GM12878 (cell line): ENCODE measurements around the gene MACROD2. TPM values are rescaled to one million over a fixed set of nuclear protein-coding genes. Genes with fewer than 3 reads are reported as not detected.

Experiments used
- ATAC-seq: fragments of 200-7000 bp; cut with Tn5 transposase; 3 replicates; pipeline ENCODE4 v1.9.1; 2020; ENCODE audit warnings: mild to moderate bottlenecking, moderate library complexity
- BruUV-seq: library from RNA; stranded (reverse); fragments of 400-500 nt; replicated peaks from 2 replicates; lab custom pipeline; 2021; lab: Mats Ljungman, UMichigan
- CTCF ChIA-PET: fragments of 300-600 bp; sonication (Branson Sonifier 250); formaldehyde crosslinking; extraction: SDS; loops from one replicate; lab custom pipeline; 2021; ENCODE audit warnings: inconsistent platforms; lab: Yijun Ruan, JAX
- POLR2A ChIA-PET: fragments of 350-600 bp; formaldehyde crosslinking; extraction: SDS; loops from one replicate; lab custom pipeline; 2021; ENCODE audit warnings: inconsistent platforms; lab: Charles Lee
- RAD21 ChIA-PET: fragments of 300-600 bp; sonication (Branson Sonifier 250); formaldehyde crosslinking; loops from one replicate; lab custom pipeline; 2023; ENCODE audit warnings: antibody characterized with exemption; ENCODE audit not compliant: unreplicated experiment; lab: Charles Lee
- SMC1A ChIA-PET: fragments of 300-600 bp; sonication (Branson Sonifier 250); formaldehyde crosslinking; loops from one replicate; lab custom pipeline; 2023; ENCODE audit not compliant: unreplicated experiment, uncharacterized antibody; lab: Charles Lee
- DNase-seq: peaks from one replicate; pipeline ENCODE4 v3.0.0-alpha.2; 2011; ENCODE audit warnings: low read depth, low spot score
- FAIRE-seq: peaks from 3 replicates; lab custom pipeline; 2011; peaks lifted over from hg19 to GRCh38; lab: Jason Lieb, UNC
- H2AFZ ChIP-seq: 2 replicates; pipeline ENCODE4 v1.6.0; 2011; ENCODE audit warnings: low read depth, low read length, control low read depth; ENCODE audit not compliant: control insufficient read depth
- H3K27ac ChIP-seq: 2 replicates; pipeline ENCODE4 v1.5.1; 2011; ENCODE audit warnings: control low read depth; ENCODE audit not compliant: control insufficient read depth, insufficient read depth
- H3K27me3 ChIP-seq, 2 experiments: replicated peaks in 1 of 2; 2 replicates each; pipeline versions ENCODE4 v1.6.0 to v1.6.1; 2011; ENCODE audit warnings: low read length in 1 of 2; ENCODE audit not compliant: control insufficient read depth in 2 of 2, insufficient read depth in 2 of 2
- H3K36me3 ChIP-seq, 2 experiments: 2 replicates each; pipeline ENCODE4 v1.5.1; 2011; ENCODE audit warnings: low read length in 1 of 2; ENCODE audit not compliant: control insufficient read depth in 2 of 2, insufficient read depth in 2 of 2
- H3K4me1 ChIP-seq: 2 replicates; pipeline ENCODE4 v1.6.1; 2011; ENCODE audit warnings: mild to moderate bottlenecking, low read length, moderate library complexity, mixed read lengths; ENCODE audit not compliant: control insufficient read depth, insufficient read depth
- H3K4me2 ChIP-seq: 2 replicates; pipeline ENCODE4 v1.6.0; 2011; ENCODE audit warnings: control low read depth; ENCODE audit not compliant: control insufficient read depth, insufficient read depth
- H3K4me3 ChIP-seq: fragments of 200-600 bp; sonication (generic); 2 replicates; pipeline ENCODE4 v1.5.1; 2016
- H3K79me2 ChIP-seq: 2 replicates; pipeline ENCODE4 v1.6.0; 2011; ENCODE audit warnings: low read length; ENCODE audit not compliant: control insufficient read depth, insufficient read depth
- H3K9ac ChIP-seq: 2 replicates; pipeline ENCODE4 v1.8.0; 2011; ENCODE audit warnings: low read length, control low read depth, mixed read lengths; ENCODE audit not compliant: control insufficient read depth, insufficient read depth
- H3K9me3 ChIP-seq: replicated peaks from 3 replicates; pipeline ENCODE4 v1.5.1; 2011; ENCODE audit warnings: mild to moderate bottlenecking, low read length; ENCODE audit not compliant: control insufficient read depth, insufficient read depth
- H4K20me1 ChIP-seq: 2 replicates; pipeline ENCODE4 v1.6.0; 2011; ENCODE audit not compliant: control insufficient read depth, insufficient read depth
- BACH1 ChIP-seq: fragments of 450-650 bp; IDR thresholded peaks from 2 replicates; pipeline ENCODE4 v1.6.1; 2017; ENCODE audit warnings: mild to moderate bottlenecking, borderline replicate concordance
- BCLAF1 ChIP-seq: fragments of 450-650 bp; IDR thresholded peaks from 2 replicates; pipeline ENCODE4 v1.6.1; 2017; ENCODE audit warnings: antibody characterized with exemption, mild to moderate bottlenecking, moderate library complexity
- CEBPB ChIP-seq, 2 experiments: fragments of 150-350 bp in 1 of 2; IDR thresholded peaks; 2 replicates each; pipeline ENCODE4 v1.6.1; 2012 to 2014; ENCODE audit warnings: low read depth in 2 of 2, low read length in 2 of 2, borderline replicate concordance in 1 of 2, inconsistent platforms in 1 of 2
- CEBPZ ChIP-seq: fragments of 150-350 bp; IDR thresholded peaks from 2 replicates; pipeline ENCODE4 v1.6.1; 2016; ENCODE audit warnings: low read depth, low read length
- CREM ChIP-seq: IDR thresholded peaks from 2 replicates; pipeline ENCODE4 v1.6.1; 2014; ENCODE audit warnings: antibody characterized with exemption, low read depth
- HDAC6 ChIP-seq: fragments of 200-600 bp; sonication (generic); IDR thresholded peaks from one replicate; pipeline ENCODE4 v1.8.0; 2017; ENCODE audit warnings: antibody characterized with exemption; ENCODE audit not compliant: unreplicated experiment
- IKZF1 ChIP-seq: fragments of 450-650 bp; conservative IDR thresholded peaks from 2 replicates; pipeline ENCODE4 v1.6.1; 2017; ENCODE audit warnings: antibody characterized with exemption, mild to moderate bottlenecking
- IRF4 ChIP-seq: IDR thresholded peaks from 2 replicates; pipeline ENCODE4 v1.6.1; 2011; ENCODE audit warnings: low read depth, low read length
- JUNB ChIP-seq: IDR thresholded peaks from 2 replicates; pipeline ENCODE4 v1.6.1; 2016; ENCODE audit warnings: antibody characterized with exemption, mild to moderate bottlenecking
- MTA2 ChIP-seq: fragments of 450-650 bp; IDR thresholded peaks from 2 replicates; pipeline ENCODE4 v1.6.1; 2016; ENCODE audit warnings: low read depth, mild to moderate bottlenecking, moderate library complexity
- MTA3 ChIP-seq: IDR thresholded peaks from 2 replicates; pipeline ENCODE4 v1.6.1; 2012; ENCODE audit warnings: low read length, inconsistent platforms, borderline replicate concordance
- NBN ChIP-seq: fragments of 450-650 bp; IDR thresholded peaks from 2 replicates; pipeline ENCODE4 v1.6.1; 2016
- NR2C1 ChIP-seq: fragments of 450-650 bp; IDR thresholded peaks from 2 replicates; pipeline ENCODE4 v1.6.1; 2017; ENCODE audit warnings: antibody characterized with exemption, mild to moderate bottlenecking, moderate library complexity
- POLR2AphosphoS2 ChIP-seq: IDR thresholded peaks from 2 replicates; pipeline ENCODE4 v1.6.1; 2011; ENCODE audit warnings: low read depth, mild to moderate bottlenecking, low read length, improper control_type of control experiment, moderate library complexity
- RELA ChIP-seq: fragments of 450-650 bp; IDR thresholded peaks from 2 replicates; pipeline ENCODE4 v1.8.0; 2014; ENCODE audit warnings: borderline replicate concordance; ENCODE audit not compliant: partially characterized antibody
- SIN3A ChIP-seq: IDR thresholded peaks from 2 replicates; pipeline ENCODE4 v1.6.1; 2012; ENCODE audit warnings: low read depth, low read length, improper control_type of control experiment
- STAT1 ChIP-seq: fragments of 450-650 bp; conservative IDR thresholded peaks from 2 replicates; pipeline ENCODE4 v1.6.1; 2014; ENCODE audit warnings: antibody characterized with exemption, mild to moderate bottlenecking
- WGBS: methylation state at CpG from one replicate; pipeline ENCODE4 v1.1.6; 2016; ENCODE audit warnings: low lambda C conversion rate; ENCODE audit not compliant: insufficient replicate concordance, insufficient coverage; ENCODE audit errors: missing lambda C conversion rate; 5-methylcytosine and 5-hydroxymethylcytosine counted together
- in situ Hi-C: fragments of 300-500 bp; cut with MboI; formaldehyde crosslinking; loops from 9 replicates; pipeline ENCODE4 v1.14.3; 2018; ENCODE audit warnings: mixed read lengths
- intact Hi-C: fragments of 100-400 bp; cut with micrococcal nuclease; formaldehyde crosslinking; loops from one replicate; pipeline ENCODE4 v1.14.2; 2022; ENCODE audit not compliant: unreplicated experiment
- polyA plus RNA-seq, 11 experiments: library from polyadenylated mRNA; depleted of rRNA in 4 of 11; unstranded in 6 of 11; stranded (reverse) in 5 of 11; fragments of >200 nt; fragmentation: Nextera tagmentation in 4 of 11; fragmentation: Illumina TruSeq in 1 of 11; extraction: Ambion mirVana in 4 of 11; extraction: Trizol in 1 of 11; gene quantifications; 1 replicate in 1 of 11; 2 replicates in 10 of 11; pipeline versions ENCODE4 v1.2.1 to v1.2.3, GENCODE V29; 2011 to 2016; ENCODE audit warnings: inconsistent platforms in 2 of 11, missing spikeins in 2 of 11, low read depth in 1 of 11
- total RNA-seq, 4 experiments: library from RNA; depleted of rRNA in 3 of 4; stranded (reverse); fragments of >200 nt in 3 of 4; fragmentation: Illumina TruSeq in 1 of 4; extraction: Trizol in 1 of 4; gene quantifications; 2 replicates each; pipeline versions ENCODE4 v1.2.1 to v1.2.3, GENCODE V29; 2013 to 2021

MACROD2 gene
- total and polyA plus RNA-seq, 10 of the 15 experiments (the other 5 are each of a cell fraction or from before 2014, with no cell fraction given), result 1.1 to 21.5 (median 2.2) TPM

- FAIRE-seq (no peak), ATAC-seq (no peak), DNase-seq (no peak)
- no peak overlapping the region for H3K27ac ChIP-seq
- POLR2A ChIA-PET, result no interaction called here
- no peaks in the 10 kb centered on the region for H4K20me1 ChIP-seq
- SMC1A ChIA-PET, result interaction anchor here (0.6 to 1.8 kb wide), 3 partner anchors 17 to 122 kb away, joined by 3 to 9 read pairs (median 3); no protein-coding TSS in a partner anchor
- WGBS, result 74% methylated on average over 9 of the region's 9 CpGs
- H3K27me3 ChIP-seq, result no peaks in the 10 kb centered on the region
- TF ChIP-seq NR2C1, result no peak
- TF ChIP-seq MTA2, result no peak
- TF ChIP-seq BACH1, result no peak
- TF ChIP-seq CEBPB (IDR thresholded peaks at IDR 0.05; ENCODE audit: borderline replicate concordance in 1 of 2, low read depth in 2 of 2, low read length in 2 of 2), result no peak
- no peak for TF ChIP-seq CEBPZ
- no peak for TF ChIP-seq BCLAF1
- no peak for TF ChIP-seq POLR2AphosphoS2
- TF ChIP-seq NBN, result no peak
- TF ChIP-seq CREM, result no peak
- TF ChIP-seq SIN3A, result no peak
- TF ChIP-seq STAT1, result no peak
- no peak for TF ChIP-seq IKZF1
- TF ChIP-seq RELA, result no peak
- TF ChIP-seq HDAC6, result no peak
- no peak for TF ChIP-seq MTA3
- TF ChIP-seq IRF4, result no peak
- no peak for TF ChIP-seq JUNB
- H3K79me2 ChIP-seq, result no peaks in the 10 kb centered on the region
- H3K9ac ChIP-seq, result no peak overlapping the region
- RAD21 ChIA-PET, result interaction anchor here (1.0 kb wide), 1 partner anchor 62 kb away, joined by 3 read pairs; no protein-coding TSS in a partner anchor
- H3K9me3 ChIP-seq, result no peaks in the 10 kb centered on the region; the same call in 2 of the 3 replicates
- peaks cover 14% of the 10 kb centered on the region; the same call in 1 of the 2 replicates for H3K4me1 ChIP-seq
- no peak overlapping the region for H3K4me3 ChIP-seq
- no peaks in the 10 kb centered on the region for H3K36me3 ChIP-seq
- no peak overlapping the region for H2AFZ ChIP-seq
- CTCF ChIA-PET, result interaction anchor here (0.9 kb wide), 1 partner anchor 162 kb away, joined by 3 read pairs; no protein-coding TSS in a partner anchor
- H3K4me2 ChIP-seq, result no peak overlapping the region
- no TSS peak for BruUV-seq
- intact Hi-C loops (no loop called here), in situ Hi-C loops (no loop called here)
Observed at GRCh38 chr20:16005021-16005914, 2010.0 kb downstream of the MACROD2 start.
